Activated CD8-positive, alpha-beta memory T cell treated with anti-CD3 and anti-CD28 coated beads for 36 hours (primary cell): ENCODE measurements around the gene MMP8. TPM values are rescaled to one million over a fixed set of nuclear protein-coding genes. Genes with fewer than 3 reads are reported as not detected.
"Not testable (repeated sequence)": the region's sequence is repeated elsewhere in the genome, so short reads cannot be mapped to it uniquely, and the experiment has no call there.

Experiments used
- CTCF ChIA-PET: fragments of 350-600 bp; sonication (Branson Sonifier 250); formaldehyde crosslinking; loops from one replicate; lab custom pipeline; 2021; ENCODE audit warnings: antibody characterized with exemption; lab: Charles Lee
- POLR2A ChIA-PET: fragments of 350-600 bp; sonication (Branson Sonifier 250); formaldehyde crosslinking; loops from one replicate; lab custom pipeline; 2021; ENCODE audit warnings: antibody characterized with exemption; lab: Charles Lee
- total RNA-seq, 2 experiments: library from RNA; stranded (reverse); gene quantifications; one replicate each; pipeline ENCODE4 v1.2.3, GENCODE V29; 2021

The MMP8 gene, protein sequence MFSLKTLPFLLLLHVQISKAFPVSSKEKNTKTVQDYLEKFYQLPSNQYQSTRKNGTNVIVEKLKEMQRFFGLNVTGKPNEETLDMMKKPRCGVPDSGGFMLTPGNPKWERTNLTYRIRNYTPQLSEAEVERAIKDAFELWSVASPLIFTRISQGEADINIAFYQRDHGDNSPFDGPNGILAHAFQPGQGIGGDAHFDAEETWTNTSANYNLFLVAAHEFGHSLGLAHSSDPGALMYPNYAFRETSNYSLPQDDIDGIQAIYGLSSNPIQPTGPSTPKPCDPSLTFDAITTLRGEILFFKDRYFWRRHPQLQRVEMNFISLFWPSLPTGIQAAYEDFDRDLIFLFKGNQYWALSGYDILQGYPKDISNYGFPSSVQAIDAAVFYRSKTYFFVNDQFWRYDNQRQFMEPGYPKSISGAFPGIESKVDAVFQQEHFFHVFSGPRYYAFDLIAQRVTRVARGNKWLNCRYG
- not detected for total RNA-seq

DNA sequence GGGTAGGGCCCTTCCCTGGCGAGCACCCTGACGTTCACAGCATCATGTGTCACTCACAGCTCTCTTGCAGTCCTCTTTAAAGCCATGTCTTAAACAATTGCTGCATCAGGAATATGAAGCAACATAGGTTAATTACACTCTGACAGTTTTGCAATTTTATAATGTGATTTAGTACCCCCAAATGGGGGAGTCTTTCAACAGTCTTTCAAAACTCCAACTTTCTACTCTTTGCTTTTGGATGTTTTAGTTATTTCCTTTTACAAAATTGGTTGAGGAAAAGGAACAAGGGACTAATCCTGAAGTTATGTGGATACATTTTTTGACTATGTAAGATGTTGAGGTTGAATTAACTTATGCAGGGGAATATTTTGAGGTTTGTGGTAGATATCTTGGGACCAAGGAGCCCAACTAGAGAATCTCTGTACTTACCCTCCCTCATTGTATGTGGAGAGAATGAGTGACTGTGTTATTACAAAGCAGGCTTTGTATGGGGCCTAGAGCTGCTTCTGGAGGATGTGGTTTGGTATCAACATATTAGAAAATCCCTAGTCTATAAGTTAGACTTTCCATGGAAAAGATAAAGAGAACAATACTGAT is at the start of gene MMP8:
Gene MMP8, minus strand, starts transcription at position 51 of the 597 bp plus-strand sequence. CDS start 99 bp downstream, outside the sequence.
- CTCF ChIA-PET: no interaction called here
- POLR2A ChIA-PET: no interaction called here

DNA sequence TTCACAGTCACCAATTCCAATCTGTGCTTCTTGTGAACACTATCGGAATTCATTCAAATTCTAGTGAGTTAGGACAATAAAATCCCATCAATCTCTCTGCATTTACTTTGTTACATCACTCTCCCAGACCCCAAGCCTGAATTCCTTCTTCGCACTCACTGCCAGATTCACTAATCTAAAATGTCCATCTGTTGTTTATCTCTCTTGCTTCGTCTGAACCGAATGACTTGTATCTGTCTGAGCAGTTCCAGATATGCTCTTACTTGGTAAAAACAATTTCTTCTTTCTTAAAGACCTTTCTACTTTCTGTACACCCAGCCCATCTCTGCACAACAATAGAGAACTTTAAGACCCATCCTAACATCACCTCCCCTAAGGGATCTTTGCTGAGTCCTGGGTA is 48.6 kb upstream of the MMP8 start:
- POLR2A ChIA-PET: no interaction called here

GRCh38 chr11:102771351-102771750 is 46.6 kb upstream of the MMP8 start:
- CTCF ChIA-PET: no interaction called here
- POLR2A ChIA-PET: no interaction called here

More for the DNA sequence above, 48.6 kb upstream of the MMP8 start:
- CTCF ChIA-PET: no interaction called here

DNA sequence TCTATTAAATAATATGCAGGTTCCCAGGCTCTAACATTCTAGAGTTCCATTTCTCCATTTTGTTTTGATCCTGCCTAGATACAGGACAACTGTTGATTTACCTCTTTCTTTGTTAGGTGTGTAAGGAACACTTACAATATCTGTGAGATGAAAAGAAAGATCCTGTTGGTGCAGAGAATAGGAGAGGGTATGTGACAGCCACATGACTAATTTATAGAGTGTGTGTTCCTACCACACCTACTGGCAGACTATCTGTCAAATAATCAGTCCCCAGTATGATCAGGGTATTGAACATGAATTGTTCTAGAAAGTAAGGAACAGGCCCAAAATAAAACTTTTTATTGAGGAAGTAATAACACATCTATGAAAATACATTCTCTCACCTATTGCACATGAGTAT is 45.4 kb upstream of the MMP8 start:
- CTCF ChIA-PET: no interaction called here
- POLR2A ChIA-PET: no interaction called here

DNA sequence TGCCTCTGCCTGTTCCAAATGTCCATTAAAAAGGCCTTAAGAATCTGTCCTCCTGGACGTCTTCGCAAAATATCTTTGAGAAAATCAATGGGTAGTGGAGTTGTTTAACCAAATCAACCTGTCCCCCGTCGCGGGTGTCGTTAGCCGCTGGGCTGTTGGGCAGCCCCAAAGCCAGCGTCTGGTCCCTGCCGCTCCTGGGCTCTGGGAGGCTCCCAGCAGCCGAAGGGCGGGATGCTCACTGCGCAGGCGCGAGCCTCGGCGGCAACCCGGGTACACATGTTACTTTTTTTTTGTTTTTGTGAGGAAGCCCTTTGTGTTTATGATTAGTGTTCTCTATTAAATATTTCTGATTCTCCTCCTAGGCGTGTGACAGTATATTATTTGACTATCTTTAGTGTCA is 43.0 kb upstream of the MMP8 start:
- ChIA-PET POLR2A (no interaction called here), CTCF (no interaction called here)

- ChIA-PET POLR2A (no interaction called here), CTCF (no interaction called here)
These were observed 38.7 kb upstream of the MMP8 start for GRCh38 chr11:102763440-102763839.

GRCh38 chr11:102762361-102762767 is 37.6 kb upstream of the MMP8 start:
- ChIA-PET POLR2A (no interaction called here), CTCF (no interaction called here)

DNA sequence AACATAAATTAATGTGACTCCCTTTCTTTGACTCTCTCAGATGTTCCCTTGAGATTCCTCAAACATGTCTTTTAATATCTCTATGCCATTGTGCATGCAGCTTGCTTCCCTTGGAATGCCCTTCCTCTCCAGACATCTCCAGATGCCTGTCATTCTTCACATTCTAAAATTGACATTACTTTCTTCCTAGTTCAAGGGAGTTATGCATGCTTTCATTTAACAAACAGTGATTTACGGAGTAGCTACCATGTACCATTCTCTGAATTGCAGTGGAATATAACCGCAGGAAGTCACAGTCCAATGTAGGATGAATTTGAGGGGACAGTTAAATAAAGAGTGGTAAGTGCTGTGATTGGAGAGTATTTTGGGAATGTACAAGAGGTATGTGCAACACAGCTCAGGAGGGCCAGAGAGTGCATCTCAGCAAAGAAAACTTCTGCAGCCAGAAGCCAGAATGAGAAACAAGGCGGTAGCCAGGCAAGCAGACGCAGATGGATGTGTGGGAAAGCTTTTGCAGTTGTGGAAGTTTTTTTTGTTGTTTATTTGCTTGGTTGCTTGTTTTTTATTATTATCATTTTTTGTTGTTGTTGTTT is 37.0 kb upstream of the MMP8 start:
- POLR2A ChIA-PET: no interaction called here
- CTCF ChIA-PET: no interaction called here

GRCh38 chr11:102760344-102761035 is 35.7 kb upstream of the MMP8 start:
- POLR2A ChIA-PET: no interaction called here
- CTCF ChIA-PET: no interaction called here

- CTCF ChIA-PET: no interaction called here
These were observed 33.2 kb upstream of the MMP8 start for GRCh38 chr11:102757823-102758549.

DNA sequence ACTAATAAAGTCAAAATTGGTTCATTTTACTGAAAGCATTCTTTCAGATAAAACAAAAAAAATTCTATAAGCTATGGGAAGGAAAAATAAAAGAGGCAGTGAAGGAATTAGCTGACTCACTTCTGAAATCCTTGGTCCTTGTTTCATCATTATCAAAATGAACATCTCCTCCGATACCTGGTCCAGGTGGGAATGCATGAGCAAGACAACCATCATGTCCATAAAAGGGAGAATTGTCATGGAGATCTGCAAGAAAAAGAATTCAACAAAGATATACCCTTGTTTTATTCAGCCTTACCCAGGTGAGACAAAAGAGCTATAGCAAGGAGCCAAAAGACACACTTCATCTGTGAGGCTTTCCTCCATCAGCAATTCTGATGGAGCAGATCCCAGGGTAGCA is 28.5 kb upstream of the MMP8 start:
- CTCF ChIA-PET: no interaction called here
- POLR2A ChIA-PET: no interaction called here

More at GRCh38 chr11:102757823-102758549, 33.2 kb upstream of the MMP8 start:
- POLR2A ChIA-PET: no interaction called here

DNA sequence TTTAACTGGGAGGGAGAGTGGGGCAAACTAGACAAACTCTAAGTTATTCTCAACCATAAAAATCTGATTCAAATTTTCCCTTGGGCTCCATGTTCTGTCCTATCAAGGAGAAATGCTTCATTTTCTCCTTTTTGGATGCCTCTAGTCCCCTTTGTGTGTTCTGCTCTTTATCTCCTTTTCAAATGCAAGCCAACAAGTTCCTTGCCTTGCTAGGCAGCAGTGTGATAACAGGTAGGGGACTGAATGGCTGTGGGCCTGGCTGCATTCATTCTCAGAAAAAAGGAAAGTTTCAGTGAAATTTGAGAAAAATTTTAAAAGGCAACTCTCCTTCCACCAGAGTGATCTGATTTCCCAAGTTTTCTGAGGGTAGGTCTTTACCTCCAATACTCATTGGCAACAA is 26.9 kb upstream of the MMP8 start:
- CTCF ChIA-PET: no interaction called here
- POLR2A ChIA-PET: no interaction called here

DNA sequence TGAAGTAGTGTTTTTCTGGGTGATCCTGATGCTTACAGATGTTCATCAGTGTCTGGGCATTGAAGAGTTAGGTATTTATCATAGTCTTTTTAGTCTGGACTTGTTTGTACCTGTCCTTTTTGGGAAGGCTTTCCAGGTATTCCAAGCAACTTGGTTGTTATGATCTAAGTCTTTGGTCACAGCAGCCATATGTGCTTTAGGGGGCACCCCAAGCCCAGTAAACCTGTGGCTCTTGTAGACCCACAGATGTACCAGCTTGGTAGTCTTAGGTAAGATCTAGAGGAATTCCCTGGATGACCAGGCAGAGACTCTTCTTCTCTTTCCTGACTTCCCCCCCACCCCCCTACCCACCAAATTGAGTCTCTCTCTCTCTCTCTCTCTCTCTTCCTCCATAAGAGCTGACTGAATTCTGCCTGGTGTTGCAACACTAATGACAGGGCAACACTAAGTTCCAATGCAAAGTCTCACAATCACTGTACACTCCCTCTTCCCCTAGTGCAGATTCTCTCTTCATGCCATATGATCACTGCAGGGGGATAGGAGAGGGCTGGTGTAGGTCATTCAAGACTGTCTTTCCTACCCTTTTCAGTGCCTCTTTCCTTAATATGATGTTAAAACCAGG is 24.5 kb upstream of the MMP8 start:
- POLR2A ChIA-PET: no interaction called here
- CTCF ChIA-PET: no interaction called here

- POLR2A ChIA-PET, CTCF ChIA-PET: not testable (repeated sequence)
These were observed 22.2 kb upstream of the MMP8 start for GRCh38 chr11:102746746-102747578.

DNA sequence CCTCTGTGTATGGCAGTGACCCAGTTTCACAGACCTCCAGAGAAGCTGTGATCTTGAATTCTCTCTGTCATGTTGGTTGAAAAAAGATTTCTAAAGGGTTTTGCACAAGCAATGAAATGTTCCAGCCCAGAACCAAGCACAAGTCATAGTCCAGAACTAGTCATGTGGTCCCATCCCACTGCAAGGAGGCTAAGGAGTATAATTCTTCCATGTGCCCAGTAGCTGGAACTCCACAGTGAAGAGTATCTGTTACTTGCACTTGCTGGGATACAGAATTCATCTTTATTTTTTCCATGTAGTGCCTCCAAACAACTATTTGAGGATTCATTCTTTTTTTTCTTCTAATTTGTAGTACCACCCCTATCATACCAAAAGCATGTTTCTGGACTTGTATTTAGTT is 9.9 kb upstream of the MMP8 start:
- ChIA-PET POLR2A (no interaction called here), CTCF (no interaction called here)

DNA sequence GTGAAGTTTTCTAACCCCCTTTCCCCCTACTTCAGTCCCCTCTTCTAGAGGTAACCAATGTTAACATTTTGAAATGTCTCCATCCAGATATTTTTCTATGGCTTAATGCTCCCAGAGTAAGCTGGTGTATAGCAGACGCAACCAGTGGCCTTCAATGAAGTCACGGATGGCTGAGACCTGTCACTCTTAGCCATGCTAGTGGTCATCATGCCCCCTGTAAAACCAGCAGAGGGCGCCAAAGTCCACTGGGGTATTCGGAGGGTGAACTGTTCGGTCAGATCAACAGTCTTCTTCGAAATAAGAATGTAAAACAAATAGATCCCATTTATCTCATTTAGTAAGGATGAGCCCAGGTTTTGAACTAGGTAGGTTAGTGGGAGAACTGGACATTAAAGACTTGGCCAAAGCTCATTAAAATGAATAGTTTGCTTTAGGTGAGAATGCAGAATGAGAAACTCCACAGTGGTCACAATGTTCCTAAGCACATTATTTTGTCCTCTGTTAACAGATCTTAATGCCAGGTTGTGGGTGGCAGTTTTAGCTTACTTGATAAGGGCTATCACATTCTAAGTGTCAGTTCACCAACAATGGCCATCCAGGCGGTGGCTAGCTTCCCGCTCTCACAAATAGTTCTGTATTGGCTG is 8.6 kb upstream of the MMP8 start:
- POLR2A ChIA-PET: no interaction called here
- CTCF ChIA-PET: interaction anchor here (1.0 kb wide), 1 partner anchor 181 kb away, joined by 3 read pairs; no protein-coding TSS in a partner anchor

DNA sequence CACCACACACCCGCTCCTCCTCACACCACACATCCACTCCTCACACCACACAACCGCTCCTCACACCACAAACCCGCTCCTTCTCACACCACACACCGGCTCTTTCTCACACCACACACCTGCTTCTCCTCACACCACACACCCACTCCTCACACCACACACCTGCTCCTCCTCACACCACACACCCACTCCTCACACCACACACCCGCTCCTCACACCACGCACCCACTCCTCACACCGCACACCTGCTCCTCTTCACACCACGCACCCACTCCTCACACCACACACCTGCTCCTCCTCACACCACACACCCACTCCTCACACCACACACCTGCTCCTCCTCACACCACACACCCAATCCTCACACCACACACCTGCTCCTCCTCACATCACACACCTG is 6.2 kb upstream of the MMP8 start:
- POLR2A ChIA-PET, CTCF ChIA-PET: not testable (repeated sequence)
